K562 (cell line): Measurements from ENCODE around the gene MVD. TPM values are rescaled to one million over a fixed set of nuclear protein-coding genes. Genes with fewer than 3 reads are reported as not detected.

ENCODE experiments used
- ATAC-seq: fragments of 200-7000 bp; cut with Tn5 transposase; 3 replicates; pipeline ENCODE4 v1.9.1; 2020; ENCODE audit warnings: moderate library complexity
- BruUV-seq: library from RNA; stranded (reverse); fragments of 400-500 nt; replicated peaks from 2 replicates; lab custom pipeline; 2021; lab: Mats Ljungman, UMichigan
- CTCF ChIA-PET: fragments of 300-600 bp; formaldehyde crosslinking; extraction: SDS; loops from one replicate; lab custom pipeline; 2021; ENCODE audit warnings: low intra/inter-chr PET ratio; lab: Yijun Ruan, JAX
- POLR2A ChIA-PET: fragments of 300-600, 350-650 bp; sonication (Branson Sonifier 250); formaldehyde crosslinking; extraction: SDS; loops from one replicate; lab custom pipeline; 2021; ENCODE audit warnings: antibody characterized with exemption, inconsistent platforms; lab: Yijun Ruan, JAX
- DNase-seq, 4 experiments: peaks; one replicate each; pipeline versions ENCODE4 v3.0.0 to v3.0.0-alpha.2; 2011 to 2018; ENCODE audit warnings: low spot score in 3 of 4, mixed read lengths in 3 of 4; ENCODE audit errors: extremely low read depth in 1 of 4
- FAIRE-seq: peaks from 2 replicates; lab custom pipeline; 2011; peaks lifted over from hg19 to GRCh38; lab: Jason Lieb, UNC
- H2AFZ ChIP-seq: 2 replicates; pipeline ENCODE4 v1.6.0; 2011; ENCODE audit warnings: low read depth, low read length, control low read depth, inconsistent platforms
- H3K27ac ChIP-seq: fragments of 200-600 bp; 3 replicates; pipeline ENCODE4 v1.8.0; 2011; ENCODE audit warnings: low read depth, mild to moderate bottlenecking, control low read depth, inconsistent platforms, low read length, moderate library complexity, mixed read lengths; ENCODE audit errors: extremely low read depth
- H3K27me3 ChIP-seq, 2 experiments: fragments of 300-600 bp in 1 of 2; 2 replicates in 1 of 2; 3 replicates in 1 of 2; pipeline versions ENCODE4 v1.6.0 to v1.8.0; 2011; ENCODE audit warnings: inconsistent platforms in 2 of 2, low read length in 2 of 2, mild to moderate bottlenecking in 1 of 2, mixed read lengths in 1 of 2, moderate library complexity in 1 of 2; ENCODE audit not compliant: control insufficient read depth in 2 of 2, insufficient read depth in 2 of 2
- H3K36me3 ChIP-seq: fragments of 300-600 bp; 3 replicates; pipeline ENCODE4 v1.8.0; 2011; ENCODE audit warnings: mild to moderate bottlenecking, low read length, inconsistent platforms; ENCODE audit not compliant: control insufficient read depth, insufficient read depth
- H3K4me1 ChIP-seq, 2 experiments: fragments of 200-600 bp in 1 of 2; replicated peaks in 1 of 2; 2 replicates in 1 of 2; 3 replicates in 1 of 2; pipeline versions ENCODE4 v1.5.1 to v1.8.0; 2011; ENCODE audit warnings: inconsistent platforms in 2 of 2, low read length in 2 of 2, mild to moderate bottlenecking in 1 of 2, mixed read lengths in 1 of 2, moderate library complexity in 1 of 2; ENCODE audit not compliant: control insufficient read depth in 2 of 2, insufficient read depth in 2 of 2
- H3K4me2 ChIP-seq: 2 replicates; pipeline ENCODE4 v1.6.1; 2011; ENCODE audit warnings: low read length, control low read depth, inconsistent platforms, mixed read lengths; ENCODE audit not compliant: insufficient read depth
- H3K4me3 ChIP-seq: fragments of 200-600 bp; sonication (generic), shearing (Covaris generic); 2 replicates; pipeline ENCODE4 v1.5.1; 2016; ENCODE audit warnings: control low read depth, inconsistent platforms
- H3K79me2 ChIP-seq: fragments of 200-600 bp; 3 replicates; pipeline ENCODE4 v1.8.0; 2011; ENCODE audit warnings: low read length, inconsistent platforms; ENCODE audit not compliant: control insufficient read depth, insufficient read depth
- H3K9ac ChIP-seq, 2 experiments: 2 replicates each; pipeline versions ENCODE4 v1.6.0 to v1.6.1; 2011; ENCODE audit warnings: low read depth in 2 of 2, low read length in 2 of 2, control low read depth in 1 of 2, inconsistent platforms in 1 of 2, mild to moderate bottlenecking in 1 of 2, mixed read lengths in 1 of 2; ENCODE audit not compliant: insufficient read depth in 1 of 2
- H3K9me1 ChIP-seq: one replicate; pipeline ENCODE4 v1.6.0; 2011; ENCODE audit warnings: inconsistent platforms, mild to moderate bottlenecking, low read length, moderate library complexity; ENCODE audit not compliant: control insufficient read depth, insufficient read depth
- H3K9me3 ChIP-seq: replicated peaks from 2 replicates; pipeline ENCODE4 v1.5.1; 2011; ENCODE audit warnings: low read depth, low read length, inconsistent platforms; ENCODE audit not compliant: control insufficient read depth, insufficient read depth
- H4K20me1 ChIP-seq: replicated peaks from 2 replicates; pipeline ENCODE4 v1.6.1; 2011; ENCODE audit warnings: low read length, inconsistent platforms, mixed read lengths; ENCODE audit not compliant: control insufficient read depth, insufficient read depth
- CEBPB ChIP-seq: fragments of 450-650 bp; IDR thresholded peaks from 2 replicates; pipeline ENCODE4 v1.6.1; 2016; ENCODE audit warnings: missing genetic modification characterization, missing compliant biosample characterization
- MTF1 ChIP-seq: fragments of 250-450 bp; sonication (Bioruptor Pico); IDR thresholded peaks from 2 replicates; pipeline ENCODE4 v1.9.0; 2021; ENCODE audit warnings: moderate library complexity, mild to moderate bottlenecking, inconsistent platforms, borderline replicate concordance
- STAG1 ChIP-seq: sonication (generic); formaldehyde crosslinking; IDR thresholded peaks from 2 replicates; pipeline ENCODE4 v1.5.0; 2020; ENCODE audit warnings: missing genetic modification reagents, borderline replicate concordance
- ZNF197 ChIP-seq: fragments of 200-800 bp; sonication (Bioruptor generic); IDR thresholded peaks from 2 replicates; pipeline ENCODE4 v1.6.1; 2016; ENCODE audit warnings: low read depth, missing genetic modification characterization, missing compliant biosample characterization
- WGBS: fragments of 100-300 bp; shearing (Covaris generic); methylation state at CpG from one replicate; pipeline ENCODE4 v1.1.6; 2016; ENCODE audit warnings: low coverage, mixed read lengths; ENCODE audit not compliant: insufficient coverage; ENCODE audit errors: missing lambda C conversion rate; 5-methylcytosine and 5-hydroxymethylcytosine counted together
- in situ Hi-C: fragments of 300-500 bp; cut with MboI; formaldehyde crosslinking; loops from 4 replicates; pipeline ENCODE4 v1.15.0; 2018; ENCODE audit warnings: inconsistent platforms, mixed read lengths
- intact Hi-C: fragments of 100-400 bp; cut with micrococcal nuclease; formaldehyde crosslinking; loops from 2 replicates; pipeline ENCODE4 v1.14.2; 2022
- polyA plus RNA-seq, 8 experiments: library from polyadenylated mRNA; depleted of rRNA in 4 of 8; stranded (reverse) in 5 of 8; unstranded in 3 of 8; fragments of >200 nt; fragmentation: Nextera tagmentation in 2 of 8; fragmentation: Illumina TruSeq in 1 of 8; extraction: Ambion mirVana in 2 of 8; extraction: Trizol in 1 of 8; gene quantifications; 2 replicates each; pipeline versions ENCODE4 v1.2.1 to v1.2.3, GENCODE V29; 2011 to 2014; ENCODE audit warnings: inconsistent platforms in 1 of 8, missing spikeins in 1 of 8
- total RNA-seq, 7 experiments: library from RNA; depleted of rRNA in 6 of 7; stranded (reverse); fragments of >200 nt in 6 of 7; fragmentation: Illumina TruSeq in 2 of 7; extraction: Trizol in 2 of 7; gene quantifications; 2 replicates each; pipeline versions ENCODE4 v1.2.1 to v1.2.3, GENCODE V29; 2011 to 2021; ENCODE audit warnings: low replicate concordance in 1 of 7

The MVD gene
- total and polyA plus RNA-seq, 9 of the 15 experiments (the other 6 are each of a cell fraction or from before 2014, with no cell fraction given) = 12.2 to 141 (median 45.3) TPM

DNA sequence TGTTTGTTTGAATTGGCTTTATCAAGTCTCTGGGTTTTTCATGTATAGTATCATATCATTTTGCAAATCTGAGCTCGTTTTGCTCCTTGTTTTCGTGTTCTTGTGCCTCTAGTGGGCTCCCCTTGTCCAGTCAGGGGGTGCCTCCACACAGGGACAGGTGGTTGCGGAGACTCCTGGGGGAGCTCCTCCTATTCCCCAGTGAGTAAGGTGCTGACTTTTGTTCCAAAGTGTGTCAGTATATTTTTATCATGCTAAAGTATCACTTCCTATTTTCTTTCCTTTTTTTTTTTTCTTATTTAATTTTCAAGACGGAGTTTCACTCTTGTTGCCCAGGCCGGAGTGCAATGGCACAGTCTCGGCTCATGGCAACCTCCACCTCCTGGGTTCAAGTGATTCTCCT is 54.8 kb downstream of the MVD start (continued):
- no peak for TF ChIP-seq STAG1 (CRISPR knock-in tag)
- TF ChIP-seq MTF1 (CRISPR knock-in tag) = no peak
- TF ChIP-seq, all 486 proteins: peak for 0

DNA sequence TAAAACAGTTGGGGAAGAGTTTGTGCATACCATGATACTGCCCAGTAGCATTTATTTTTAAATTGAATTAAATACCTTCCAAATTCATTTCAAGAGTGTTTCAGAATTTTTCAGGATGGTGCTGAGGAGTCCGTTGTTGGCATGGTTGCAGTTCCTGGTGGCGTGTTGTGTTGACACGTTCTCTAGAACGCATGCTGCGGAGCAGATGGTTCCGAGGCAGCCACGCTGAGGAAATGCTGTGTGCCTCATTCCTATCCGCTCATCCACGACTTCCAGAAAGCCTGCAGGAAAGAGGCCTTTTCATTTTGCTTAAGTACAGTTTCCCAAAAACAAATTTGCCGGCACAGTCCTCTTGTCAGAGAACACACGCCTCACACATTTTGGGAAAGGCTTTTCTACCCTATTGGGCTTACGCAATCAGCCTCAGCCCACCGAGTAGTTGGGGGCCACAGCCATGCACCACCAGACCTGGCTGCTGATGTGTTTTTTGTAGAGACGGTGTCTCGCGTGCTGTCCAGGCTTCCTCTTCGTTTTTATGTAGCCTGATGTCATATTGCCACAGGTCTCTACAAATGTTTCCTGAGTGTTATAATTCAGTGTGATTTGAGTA is 56.6 kb downstream of the MVD start:
- no peak overlapping the region for H3K4me3 ChIP-seq
- intact Hi-C loops (no loop called here), in situ Hi-C loops (no loop called here)
- WGBS = 93% methylated on average over 17 of the region's 17 CpGs
- no TSS peak for BruUV-seq
- TF ChIP-seq CEBPB (tag) (peak; percentile 81), ZNF197 (CRISPR knock-in tag) (no peak)
- DNase-seq (no peak), ATAC-seq (no peak), FAIRE-seq (no peak)
- H3K27me3 ChIP-seq = no peaks in the 10 kb centered on the region
- H3K79me2 ChIP-seq = no peaks in the 10 kb centered on the region
- no peak overlapping the region for H2AFZ ChIP-seq
- no peak overlapping the region for H3K27ac ChIP-seq
- H4K20me1 ChIP-seq = no peaks in the 10 kb centered on the region
- no peak overlapping the region for H3K4me2 ChIP-seq
- CTCF ChIA-PET = no interaction called here
- peaks cover 0 to 2% of the 10 kb centered on the region in 2 experiments; a peak in 1 of 5 replicates for H3K4me1 ChIP-seq
- 0 out of 4 replicates have a peak overlapping the region, but pooled peaks of 1 of the 2 experiments have one; percentile 24 for H3K9ac ChIP-seq
- H3K9me3 ChIP-seq = no peaks in the 10 kb centered on the region
- peaks cover 86% of the 10 kb centered on the region for H3K36me3 ChIP-seq
- POLR2A ChIA-PET = no interaction called here
- no peaks in the 10 kb centered on the region for H3K9me1 ChIP-seq
